Mesothelial cell of epicardium (in vitro differentiated cells): ENCODE measurements around the gene DYNLT1. TPM values are rescaled to one million over a fixed set of nuclear protein-coding genes. Genes with fewer than 3 reads are reported as not detected.

Experiments
- DNase-seq, 2 experiments: peaks; one replicate each; pipeline ENCODE4 v3.0.0; 2021; ENCODE audit warnings: low spot score in 2 of 2; ENCODE audit not compliant: unreplicated experiment in 2 of 2
- H3K27ac Mint-ChIP-seq: 2 replicates; pipeline ENCODE4 v1.8.0; 2021; ENCODE audit warnings: mixed read lengths
- H3K27me3 Mint-ChIP-seq: 2 replicates; pipeline ENCODE4 v1.8.0; 2021; ENCODE audit warnings: low read depth, mixed read lengths
- H3K36me3 Mint-ChIP-seq: 2 replicates; pipeline ENCODE4 v1.8.0; 2021; ENCODE audit warnings: mixed read lengths
- H3K4me1 Mint-ChIP-seq: 2 replicates; pipeline ENCODE4 v1.8.0; 2021; ENCODE audit warnings: mixed read lengths
- H3K4me3 Mint-ChIP-seq: 2 replicates; pipeline ENCODE4 v1.8.0; 2021; ENCODE audit warnings: mild to moderate bottlenecking, moderate library complexity, mixed read lengths
- H3K9me3 Mint-ChIP-seq: 2 replicates; pipeline ENCODE4 v1.8.0; 2021; ENCODE audit warnings: mixed read lengths
- CTCF ChIP-seq: fragments of 200-600 bp; sonication (generic); IDR thresholded peaks from one replicate; pipeline ENCODE4 v1.5.0; 2021; ENCODE audit warnings: antibody characterized with exemption; ENCODE audit not compliant: unreplicated experiment
- total RNA-seq: library from RNA; stranded (reverse); gene quantifications from 3 replicates; pipeline ENCODE4 v1.2.1, GENCODE V29; 2021

DYNLT1 gene
- total RNA-seq, 1 donor from 2014 or later: 142 TPM

- Mint-ChIP-seq H3K36me3 (peaks cover 18% of the 10 kb centered on the region), H3K9me3 (no peaks in the 10 kb centered on the region), H3K4me3 (peak overlapping the region; percentile 98), H3K27me3 (no peaks in the 10 kb centered on the region), H3K4me1 (peaks cover 61% of the 10 kb centered on the region), H3K27ac (peak overlapping the region; percentile 79)
- no peak for DNase-seq
- TF ChIP-seq CTCF: no peak
Observed at GRCh38 chr6:158642097-158642601, 2.4 kb downstream of the DYNLT1 start.

GRCh38 chr6:158640519-158640918, 4.0 kb downstream of the DYNLT1 start:
- H3K27me3 Mint-ChIP-seq: no peaks in the 10 kb centered on the region
- DNase-seq: no peak
- H3K27ac Mint-ChIP-seq: peak overlapping the region; percentile 55
- H3K9me3 Mint-ChIP-seq: no peaks in the 10 kb centered on the region
- peaks cover 49% of the 10 kb centered on the region for H3K4me1 Mint-ChIP-seq
- TF ChIP-seq CTCF: no peak
- H3K36me3 Mint-ChIP-seq: peaks cover 31% of the 10 kb centered on the region
- no peak overlapping the region for H3K4me3 Mint-ChIP-seq

DNA sequence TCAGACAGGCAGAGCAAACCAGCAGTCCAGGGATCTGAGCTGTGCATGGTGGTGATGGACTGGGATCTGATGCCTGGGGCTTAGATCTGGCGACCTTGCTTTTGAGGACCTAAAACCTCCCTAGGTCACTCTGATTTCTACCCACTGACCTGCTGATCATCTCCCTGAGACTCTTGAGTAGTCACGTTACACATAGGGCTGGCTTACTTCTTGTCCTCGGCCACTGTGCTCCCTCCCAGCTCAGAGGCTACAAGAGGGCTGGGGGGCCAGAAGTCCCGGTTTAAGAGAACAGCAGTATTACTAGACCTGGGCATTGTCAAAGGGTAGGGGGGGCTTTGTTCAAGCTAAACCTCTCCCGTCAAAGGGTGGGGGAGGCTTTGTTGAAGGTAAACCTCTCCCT, 5.5 kb downstream of the DYNLT1 start:
- no peak for TF ChIP-seq CTCF
- peaks cover 50% of the 10 kb centered on the region for H3K4me1 Mint-ChIP-seq
- no peak for DNase-seq
- no peaks in the 10 kb centered on the region for H3K27me3 Mint-ChIP-seq
- H3K4me3 Mint-ChIP-seq: no peak overlapping the region
- H3K36me3 Mint-ChIP-seq: peaks cover 34% of the 10 kb centered on the region
- no peaks in the 10 kb centered on the region for H3K9me3 Mint-ChIP-seq
- H3K27ac Mint-ChIP-seq: peak overlapping the region; percentile 49

DNA sequence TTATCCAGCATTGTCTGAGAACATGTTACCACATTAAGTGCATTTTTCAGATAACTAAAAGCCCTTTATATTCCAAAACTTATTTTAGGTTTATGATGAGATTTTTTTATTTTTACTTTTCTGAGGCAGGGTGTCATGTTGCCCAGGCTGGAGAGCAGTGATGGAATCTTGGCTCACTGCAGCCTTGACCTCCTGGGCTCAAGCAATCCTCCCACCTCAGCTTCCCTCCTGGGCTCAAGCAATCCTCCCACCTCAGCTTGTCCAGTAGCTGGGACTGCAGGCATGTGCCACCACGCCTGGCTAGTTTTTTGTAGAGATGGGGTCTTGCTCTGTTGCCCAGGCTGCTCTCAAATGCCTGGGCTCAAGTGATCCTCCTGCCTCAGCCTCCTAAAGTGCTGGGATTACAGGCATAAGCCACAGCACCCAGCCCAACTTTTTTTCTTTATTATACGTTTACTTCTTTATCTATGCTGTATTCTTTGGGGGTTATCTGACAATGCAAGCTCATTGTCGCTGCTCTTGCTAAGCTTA, 6.2 kb downstream of the DYNLT1 start:
- Mint-ChIP-seq H3K4me1 (peaks cover 45% of the 10 kb centered on the region), H3K36me3 (peaks cover 34% of the 10 kb centered on the region), H3K4me3 (no peak overlapping the region), H3K27ac (peak overlapping the region; percentile 49), H3K9me3 (no peaks in the 10 kb centered on the region), H3K27me3 (no peaks in the 10 kb centered on the region)
- TF ChIP-seq CTCF: no peak
- no peak for DNase-seq

DNA sequence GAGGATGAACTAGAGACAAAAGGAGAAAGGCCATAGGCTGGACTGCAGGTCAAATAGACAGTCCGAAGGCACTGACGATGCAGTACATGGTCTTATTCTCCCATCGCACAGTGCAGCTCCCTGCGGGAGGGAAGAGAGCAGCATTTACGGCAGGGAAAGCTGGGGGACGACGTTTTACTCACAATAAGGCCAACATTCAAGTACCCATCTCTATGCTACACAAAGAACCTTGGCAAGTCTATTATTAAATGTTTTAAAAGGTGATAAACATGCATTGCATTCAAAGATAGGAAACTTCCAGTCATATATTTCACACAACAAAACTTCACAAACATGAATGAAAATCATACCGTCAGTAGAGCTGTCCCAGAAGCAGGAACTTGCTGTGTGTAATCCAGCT, 7.8 kb downstream of the DYNLT1 start:
- Mint-ChIP-seq H3K4me3 (no peak overlapping the region), H3K27ac (peak overlapping the region; percentile 47), H3K36me3 (peaks cover 39% of the 10 kb centered on the region), H3K27me3 (no peaks in the 10 kb centered on the region), H3K4me1 (peaks cover 39% of the 10 kb centered on the region), H3K9me3 (no peaks in the 10 kb centered on the region)
- TF ChIP-seq CTCF: no peak
- DNase-seq: no peak
